HCT116 (cell line): ENCODE results near the gene AADAC. TPM values are rescaled to one million over a fixed set of nuclear protein-coding genes. Genes with fewer than 3 reads are reported as not detected.

Source experiments
- ATAC-seq: fragments of 200-7000 bp; cut with Tn5 transposase; 2 replicates; pipeline ENCODE4 v1.9.1; 2020; ENCODE audit warnings: mild to moderate bottlenecking, moderate library complexity
- BruUV-seq: library from RNA; stranded (reverse); fragments of 400-500 nt; replicated peaks from 2 replicates; lab custom pipeline; 2021; lab: Mats Ljungman, UMichigan
- CTCF ChIA-PET: fragments of 300-600 bp; sonication (Branson Sonifier 250); formaldehyde crosslinking; loops from one replicate; lab custom pipeline; 2021; ENCODE audit warnings: antibody characterized with exemption; lab: Charles Lee
- POLR2A ChIA-PET: fragments of 300-600, 350-600 bp; sonication (Branson Sonifier 250); formaldehyde crosslinking; loops from one replicate; lab custom pipeline; 2021; ENCODE audit warnings: antibody characterized with exemption; lab: Charles Lee
- RAD21 ChIA-PET, 2 experiments: fragments of 300-600 bp; sonication (Branson Sonifier 250); formaldehyde crosslinking; loops; one replicate each; lab custom pipeline; 2023; ENCODE audit warnings: low total read pairs in 2 of 2; ENCODE audit not compliant: uncharacterized antibody in 2 of 2, unreplicated experiment in 2 of 2, low non-redundant PET in 1 of 2; lab: Charles Lee
- DNase-seq: peaks from one replicate; pipeline ENCODE4 v3.0.0-alpha.2; 2010; ENCODE audit warnings: low read depth, low spot score
- H2AFZ ChIP-seq: fragments of 200-600 bp; shearing (Covaris generic), sonication (generic); 2 replicates; pipeline ENCODE4 v1.6.1; 2017; ENCODE audit warnings: low read depth, mixed run types, mixed read lengths, antibody characterized with exemption, low read length; ENCODE audit not compliant: poor library complexity, severe bottlenecking
- H3K27ac ChIP-seq: 2 replicates; pipeline ENCODE4 v1.5.1; 2012; ENCODE audit warnings: low read depth, low read length
- H3K27me3 ChIP-seq: fragments of 200-600 bp; sonication (generic); 2 replicates; pipeline ENCODE4 v1.6.1; 2016; ENCODE audit warnings: mixed run types, low read length, mixed read lengths; ENCODE audit not compliant: insufficient read depth
- H3K36me3 ChIP-seq, 2 experiments: fragments of 200-500 bp in 1 of 2; fragments of 200-600 bp in 1 of 2; sonication (Bioruptor generic) in 1 of 2; sonication (generic) in 1 of 2; 2 replicates each; pipeline versions ENCODE4 v1.5.1 to v1.6.1; 2014 to 2016; ENCODE audit warnings: low read length in 2 of 2, inconsistent platforms in 1 of 2, mixed read lengths in 1 of 2, mixed run types in 1 of 2; ENCODE audit not compliant: insufficient read depth in 2 of 2, control insufficient read depth in 1 of 2
- H3K4me1 ChIP-seq, 2 experiments: fragments of 200-600 bp in 1 of 2; sonication (generic) in 1 of 2; 2 replicates each; pipeline versions ENCODE4 v1.5.1 to v1.6.1; 2012 to 2017; ENCODE audit warnings: low read length in 2 of 2, inconsistent platforms in 1 of 2, mild to moderate bottlenecking in 1 of 2, mixed read lengths in 1 of 2, mixed run types in 1 of 2, moderate library complexity in 1 of 2; ENCODE audit not compliant: insufficient read depth in 2 of 2, control insufficient read depth in 1 of 2
- H3K4me2 ChIP-seq: fragments of 200-600 bp; sonication (generic); 2 replicates; pipeline ENCODE4 v1.6.1; 2017; ENCODE audit warnings: mixed run types, low read length, mixed read lengths
- H3K4me3 ChIP-seq, 2 experiments: fragments of 200-600 bp in 1 of 2; sonication (generic) in 1 of 2; replicated peaks in 1 of 2; 2 replicates each; pipeline ENCODE4 v1.5.1; 2011 to 2016; ENCODE audit warnings: low read length in 2 of 2, control low read depth in 1 of 2, low read depth in 1 of 2, mild to moderate bottlenecking in 1 of 2, mixed read lengths in 1 of 2, mixed run types in 1 of 2
- H3K79me2 ChIP-seq: fragments of 200-600 bp; sonication (generic); 2 replicates; pipeline ENCODE4 v1.6.1; 2017; ENCODE audit warnings: mild to moderate bottlenecking, mixed run types, low read length, moderate library complexity, mixed read lengths; ENCODE audit not compliant: insufficient read depth
- H3K9ac ChIP-seq: fragments of 200-600 bp; sonication (generic); 2 replicates; pipeline ENCODE4 v1.6.1; 2016; ENCODE audit warnings: low read length, mixed read lengths
- H3K9me2 ChIP-seq: fragments of 200-600 bp; sonication (generic), shearing (Covaris generic); 2 replicates; pipeline ENCODE4 v1.6.1; 2017; ENCODE audit warnings: mixed run types, mild to moderate bottlenecking, moderate library complexity; ENCODE audit not compliant: insufficient read depth
- H3K9me3 ChIP-seq, 2 experiments: fragments of 200-500 bp in 1 of 2; fragments of 200-600 bp in 1 of 2; sonication (Bioruptor generic) in 1 of 2; sonication (generic) in 1 of 2; 2 replicates each; pipeline ENCODE4 v1.6.1; 2014 to 2017; ENCODE audit warnings: low read length in 2 of 2, mixed read lengths in 2 of 2, inconsistent platforms in 1 of 2, low read depth in 1 of 2, mild to moderate bottlenecking in 1 of 2, mixed run types in 1 of 2, moderate library complexity in 1 of 2; ENCODE audit not compliant: control insufficient read depth in 1 of 2, insufficient read depth in 1 of 2
- H4K20me1 ChIP-seq: fragments of 200-600 bp; sonication (generic), shearing (Covaris generic); 2 replicates; pipeline ENCODE4 v1.6.1; 2017; ENCODE audit warnings: mixed run types, mild to moderate bottlenecking, moderate library complexity; ENCODE audit not compliant: insufficient read depth
- CBX3 ChIP-seq: IDR thresholded peaks from 2 replicates; pipeline ENCODE4 v1.6.1; 2012; ENCODE audit warnings: low read depth
- CEBPB ChIP-seq: IDR thresholded peaks from 2 replicates; pipeline ENCODE4 v1.6.1; 2012; ENCODE audit warnings: low read depth
- EGR1 ChIP-seq: IDR thresholded peaks from 2 replicates; pipeline ENCODE4 v1.6.1; 2012; ENCODE audit warnings: low read depth
- ELF1 ChIP-seq: IDR thresholded peaks from 2 replicates; pipeline ENCODE4 v1.6.1; 2012; ENCODE audit warnings: low read depth, borderline replicate concordance
- EZH2 ChIP-seq: fragments of 200-600 bp; sonication (generic); IDR thresholded peaks from 2 replicates; pipeline ENCODE4 v1.6.1; 2017; ENCODE audit warnings: antibody characterized with exemption, mixed run types
- EZH2phosphoT487 ChIP-seq: fragments of 200-600 bp; IDR thresholded peaks from 2 replicates; pipeline ENCODE4 v1.6.1; 2018; ENCODE audit warnings: antibody characterized with exemption, borderline replicate concordance
- FOSL1 ChIP-seq: IDR thresholded peaks from 2 replicates; pipeline ENCODE4 v1.6.1; 2012; ENCODE audit warnings: low read depth
- JUND ChIP-seq: IDR thresholded peaks from 2 replicates; pipeline ENCODE4 v1.6.1; 2012
- POLR2A ChIP-seq: IDR thresholded peaks from 2 replicates; pipeline ENCODE4 v1.7.0; 2011; ENCODE audit warnings: borderline replicate concordance; ENCODE audit not compliant: insufficient read depth, insufficient read length; ENCODE audit errors: extremely low read depth
- POLR2AphosphoS5 ChIP-seq: IDR thresholded peaks from 2 replicates; pipeline ENCODE4 v1.6.1; 2011; ENCODE audit warnings: mild to moderate bottlenecking, low read depth, low read length, moderate library complexity
- RAD21 ChIP-seq: IDR thresholded peaks from 2 replicates; pipeline ENCODE4 v1.6.1; 2012; ENCODE audit warnings: low read depth, mild to moderate bottlenecking
- SIN3A ChIP-seq: IDR thresholded peaks from 2 replicates; pipeline ENCODE4 v1.6.1; 2012; ENCODE audit warnings: low read depth
- SP1 ChIP-seq: IDR thresholded peaks from 2 replicates; pipeline ENCODE4 v1.6.1; 2012; ENCODE audit warnings: low read depth
- ZNF274 ChIP-seq: fragments of 200-500 bp; sonication (Bioruptor generic); IDR thresholded peaks from 2 replicates; pipeline ENCODE4 v1.6.1; 2014; ENCODE audit warnings: mild to moderate bottlenecking, low read depth, low read length, inconsistent platforms
- intact Hi-C: fragments of 100-400 bp; cut with micrococcal nuclease; formaldehyde crosslinking; loops from 2 replicates; pipeline ENCODE4 v1.10.0; 2022
- total RNA-seq: library from RNA; stranded (reverse); gene quantifications from one replicate; pipeline ENCODE4 v1.2.1, GENCODE V29; 2021; ENCODE audit not compliant: unreplicated experiment
- TF ChIP-seq, protein P1 (sequence below): IDR thresholded peaks from 2 replicates; pipeline ENCODE4 v1.6.1; 2012; ENCODE audit warnings: low read depth
- TF ChIP-seq, protein P2 (sequence below): IDR thresholded peaks from 2 replicates; pipeline ENCODE4 v1.6.1; 2012
- TF ChIP-seq, protein P3 (sequence below), 3 experiments: fragments of 200-600 bp in 1 of 3; sonication (generic) in 1 of 3; IDR thresholded peaks in 2 of 3; conservative IDR thresholded peaks in 1 of 3; 2 replicates each; pipeline ENCODE4 v1.5.1; 2012 to 2017; ENCODE audit warnings: low read depth in 2 of 3, low read length in 2 of 3, antibody characterized with exemption in 1 of 3, borderline replicate concordance in 1 of 3, control low read depth in 1 of 3, mild to moderate bottlenecking in 1 of 3, mixed read lengths in 1 of 3, mixed run types in 1 of 3, moderate library complexity in 1 of 3; ENCODE audit not compliant: insufficient read depth in 1 of 3
- TF ChIP-seq, protein P4 (sequence below): IDR thresholded peaks from 2 replicates; pipeline ENCODE4 v1.6.1; 2011; ENCODE audit warnings: mild to moderate bottlenecking, low read length, moderate library complexity; ENCODE audit not compliant: insufficient replicate concordance; ENCODE audit errors: extremely low read depth

The AADAC gene
- total RNA-seq, 1 experiment from 2014 or later = 3.8 TPM

DNA sequence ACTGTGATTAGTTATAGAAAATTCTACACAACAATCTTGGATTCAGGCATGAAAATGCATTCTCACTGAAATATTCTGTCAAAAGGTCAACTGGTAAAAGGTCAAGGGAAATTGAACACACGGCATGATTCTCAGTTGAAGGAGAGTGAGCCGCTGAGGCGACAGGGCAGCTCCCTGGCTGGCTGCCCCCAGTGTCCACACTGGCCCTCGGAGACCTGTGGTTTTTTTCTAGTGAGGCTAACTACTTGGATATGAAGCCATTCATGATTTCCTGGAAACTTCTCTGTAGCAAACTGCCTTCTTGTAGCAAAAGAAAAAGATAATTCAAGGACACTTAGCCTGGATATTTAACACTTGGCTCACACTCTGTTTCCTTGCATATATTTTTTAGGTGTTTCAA lies 43.0 kb upstream of the AADAC start:
- H3K4me1 ChIP-seq = peaks cover 15 to 43% of the 10 kb centered on the region in 2 experiments
- no peaks in the 10 kb centered on the region for H3K36me3 ChIP-seq
- peak overlapping the region; percentile 42; the same call in 1 of the 2 replicates for H3K27ac ChIP-seq
- H3K4me3 ChIP-seq = no peak overlapping the region
- ATAC-seq (no peak), DNase-seq (no peak)
- H3K4me2 ChIP-seq = peak overlapping the region; percentile 31
- ChIA-PET POLR2A (no interaction called here), CTCF (no interaction called here), RAD21 (no interaction called here)
- no peaks in the 10 kb centered on the region for H3K9me2 ChIP-seq
- H4K20me1 ChIP-seq = no peaks in the 10 kb centered on the region
- H3K79me2 ChIP-seq = peaks cover 63% of the 10 kb centered on the region
- no peak overlapping the region for H3K9ac ChIP-seq
- no peak overlapping the region for H2AFZ ChIP-seq
- no peak for TF ChIP-seq RAD21
- TF ChIP-seq FOSL1 = no peak
- no peak for TF ChIP-seq SIN3A
- no peak for TF ChIP-seq SP1
- no peak for TF ChIP-seq EZH2
- TF ChIP-seq, protein P1, sequence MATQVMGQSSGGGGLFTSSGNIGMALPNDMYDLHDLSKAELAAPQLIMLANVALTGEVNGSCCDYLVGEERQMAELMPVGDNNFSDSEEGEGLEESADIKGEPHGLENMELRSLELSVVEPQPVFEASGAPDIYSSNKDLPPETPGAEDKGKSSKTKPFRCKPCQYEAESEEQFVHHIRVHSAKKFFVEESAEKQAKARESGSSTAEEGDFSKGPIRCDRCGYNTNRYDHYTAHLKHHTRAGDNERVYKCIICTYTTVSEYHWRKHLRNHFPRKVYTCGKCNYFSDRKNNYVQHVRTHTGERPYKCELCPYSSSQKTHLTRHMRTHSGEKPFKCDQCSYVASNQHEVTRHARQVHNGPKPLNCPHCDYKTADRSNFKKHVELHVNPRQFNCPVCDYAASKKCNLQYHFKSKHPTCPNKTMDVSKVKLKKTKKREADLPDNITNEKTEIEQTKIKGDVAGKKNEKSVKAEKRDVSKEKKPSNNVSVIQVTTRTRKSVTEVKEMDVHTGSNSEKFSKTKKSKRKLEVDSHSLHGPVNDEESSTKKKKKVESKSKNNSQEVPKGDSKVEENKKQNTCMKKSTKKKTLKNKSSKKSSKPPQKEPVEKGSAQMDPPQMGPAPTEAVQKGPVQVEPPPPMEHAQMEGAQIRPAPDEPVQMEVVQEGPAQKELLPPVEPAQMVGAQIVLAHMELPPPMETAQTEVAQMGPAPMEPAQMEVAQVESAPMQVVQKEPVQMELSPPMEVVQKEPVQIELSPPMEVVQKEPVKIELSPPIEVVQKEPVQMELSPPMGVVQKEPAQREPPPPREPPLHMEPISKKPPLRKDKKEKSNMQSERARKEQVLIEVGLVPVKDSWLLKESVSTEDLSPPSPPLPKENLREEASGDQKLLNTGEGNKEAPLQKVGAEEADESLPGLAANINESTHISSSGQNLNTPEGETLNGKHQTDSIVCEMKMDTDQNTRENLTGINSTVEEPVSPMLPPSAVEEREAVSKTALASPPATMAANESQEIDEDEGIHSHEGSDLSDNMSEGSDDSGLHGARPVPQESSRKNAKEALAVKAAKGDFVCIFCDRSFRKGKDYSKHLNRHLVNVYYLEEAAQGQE = no peak
- no peak for TF ChIP-seq EZH2phosphoT487
- no peak for TF ChIP-seq ZNF274
- no peak for TF ChIP-seq POLR2A
- TF ChIP-seq EGR1 = no peak
- no peak for TF ChIP-seq CEBPB
- TF ChIP-seq CBX3 = no peak
- TF ChIP-seq, protein P2, sequence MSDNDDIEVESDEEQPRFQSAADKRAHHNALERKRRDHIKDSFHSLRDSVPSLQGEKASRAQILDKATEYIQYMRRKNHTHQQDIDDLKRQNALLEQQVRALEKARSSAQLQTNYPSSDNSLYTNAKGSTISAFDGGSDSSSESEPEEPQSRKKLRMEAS = no peak
- TF ChIP-seq ELF1 = no peak
- no peak for TF ChIP-seq POLR2AphosphoS5
- TF ChIP-seq, protein P3, sequence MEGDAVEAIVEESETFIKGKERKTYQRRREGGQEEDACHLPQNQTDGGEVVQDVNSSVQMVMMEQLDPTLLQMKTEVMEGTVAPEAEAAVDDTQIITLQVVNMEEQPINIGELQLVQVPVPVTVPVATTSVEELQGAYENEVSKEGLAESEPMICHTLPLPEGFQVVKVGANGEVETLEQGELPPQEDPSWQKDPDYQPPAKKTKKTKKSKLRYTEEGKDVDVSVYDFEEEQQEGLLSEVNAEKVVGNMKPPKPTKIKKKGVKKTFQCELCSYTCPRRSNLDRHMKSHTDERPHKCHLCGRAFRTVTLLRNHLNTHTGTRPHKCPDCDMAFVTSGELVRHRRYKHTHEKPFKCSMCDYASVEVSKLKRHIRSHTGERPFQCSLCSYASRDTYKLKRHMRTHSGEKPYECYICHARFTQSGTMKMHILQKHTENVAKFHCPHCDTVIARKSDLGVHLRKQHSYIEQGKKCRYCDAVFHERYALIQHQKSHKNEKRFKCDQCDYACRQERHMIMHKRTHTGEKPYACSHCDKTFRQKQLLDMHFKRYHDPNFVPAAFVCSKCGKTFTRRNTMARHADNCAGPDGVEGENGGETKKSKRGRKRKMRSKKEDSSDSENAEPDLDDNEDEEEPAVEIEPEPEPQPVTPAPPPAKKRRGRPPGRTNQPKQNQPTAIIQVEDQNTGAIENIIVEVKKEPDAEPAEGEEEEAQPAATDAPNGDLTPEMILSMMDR (IDR thresholded peaks at IDR 0.05 in 2 of 3, conservative IDR thresholded peaks at IDR 0.05 in 1 of 3; ENCODE audit: borderline replicate concordance in 1 of 3, insufficient read depth in 1 of 3, low read depth in 2 of 3, low read length in 2 of 3) = no peak
- TF ChIP-seq, protein P4, sequence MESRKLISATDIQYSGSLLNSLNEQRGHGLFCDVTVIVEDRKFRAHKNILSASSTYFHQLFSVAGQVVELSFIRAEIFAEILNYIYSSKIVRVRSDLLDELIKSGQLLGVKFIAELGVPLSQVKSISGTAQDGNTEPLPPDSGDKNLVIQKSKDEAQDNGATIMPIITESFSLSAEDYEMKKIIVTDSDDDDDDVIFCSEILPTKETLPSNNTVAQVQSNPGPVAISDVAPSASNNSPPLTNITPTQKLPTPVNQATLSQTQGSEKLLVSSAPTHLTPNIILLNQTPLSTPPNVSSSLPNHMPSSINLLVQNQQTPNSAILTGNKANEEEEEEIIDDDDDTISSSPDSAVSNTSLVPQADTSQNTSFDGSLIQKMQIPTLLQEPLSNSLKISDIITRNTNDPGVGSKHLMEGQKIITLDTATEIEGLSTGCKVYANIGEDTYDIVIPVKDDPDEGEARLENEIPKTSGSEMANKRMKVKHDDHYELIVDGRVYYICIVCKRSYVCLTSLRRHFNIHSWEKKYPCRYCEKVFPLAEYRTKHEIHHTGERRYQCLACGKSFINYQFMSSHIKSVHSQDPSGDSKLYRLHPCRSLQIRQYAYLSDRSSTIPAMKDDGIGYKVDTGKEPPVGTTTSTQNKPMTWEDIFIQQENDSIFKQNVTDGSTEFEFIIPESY = no peak
- no peak for TF ChIP-seq JUND
- H3K27me3 ChIP-seq = no peaks in the 10 kb centered on the region
- intact Hi-C loops = no loop called here
- no peaks in the 10 kb centered on the region for H3K9me3 ChIP-seq
- no TSS peak for BruUV-seq
